GM12874 (cell line): ENCODE results near the gene IRX6.

Source experiments
- TF ChIP-seq, protein P1 (sequence below): IDR thresholded peaks from 2 replicates; pipeline ENCODE4 v1.5.1; 2011; ENCODE audit warnings: low read depth, mild to moderate bottlenecking, control low read depth, low read length, moderate library complexity; ENCODE audit not compliant: insufficient read depth

The IRX6 gene

DNA sequence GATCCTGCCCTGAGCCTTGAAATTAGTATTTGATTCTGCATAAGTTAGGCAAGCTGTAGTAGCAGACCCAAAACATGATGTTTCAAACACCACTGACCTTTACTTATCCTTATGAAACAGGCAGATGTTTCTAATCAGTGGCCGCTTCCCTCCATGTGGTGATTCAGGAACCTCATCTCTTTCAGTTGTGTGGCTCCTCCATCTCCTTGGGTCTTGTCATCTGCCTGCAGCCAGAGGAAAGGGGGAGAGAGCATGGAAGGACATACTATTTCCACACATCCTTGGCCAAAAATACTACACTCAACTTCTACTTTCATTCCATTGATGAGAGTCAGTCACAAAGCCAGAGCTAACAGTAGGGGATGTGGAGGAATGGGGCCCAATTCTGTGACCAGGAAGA is 41.6 kb upstream of the IRX6 start:
- TF ChIP-seq, protein P1, sequence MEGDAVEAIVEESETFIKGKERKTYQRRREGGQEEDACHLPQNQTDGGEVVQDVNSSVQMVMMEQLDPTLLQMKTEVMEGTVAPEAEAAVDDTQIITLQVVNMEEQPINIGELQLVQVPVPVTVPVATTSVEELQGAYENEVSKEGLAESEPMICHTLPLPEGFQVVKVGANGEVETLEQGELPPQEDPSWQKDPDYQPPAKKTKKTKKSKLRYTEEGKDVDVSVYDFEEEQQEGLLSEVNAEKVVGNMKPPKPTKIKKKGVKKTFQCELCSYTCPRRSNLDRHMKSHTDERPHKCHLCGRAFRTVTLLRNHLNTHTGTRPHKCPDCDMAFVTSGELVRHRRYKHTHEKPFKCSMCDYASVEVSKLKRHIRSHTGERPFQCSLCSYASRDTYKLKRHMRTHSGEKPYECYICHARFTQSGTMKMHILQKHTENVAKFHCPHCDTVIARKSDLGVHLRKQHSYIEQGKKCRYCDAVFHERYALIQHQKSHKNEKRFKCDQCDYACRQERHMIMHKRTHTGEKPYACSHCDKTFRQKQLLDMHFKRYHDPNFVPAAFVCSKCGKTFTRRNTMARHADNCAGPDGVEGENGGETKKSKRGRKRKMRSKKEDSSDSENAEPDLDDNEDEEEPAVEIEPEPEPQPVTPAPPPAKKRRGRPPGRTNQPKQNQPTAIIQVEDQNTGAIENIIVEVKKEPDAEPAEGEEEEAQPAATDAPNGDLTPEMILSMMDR, result no peak

DNA sequence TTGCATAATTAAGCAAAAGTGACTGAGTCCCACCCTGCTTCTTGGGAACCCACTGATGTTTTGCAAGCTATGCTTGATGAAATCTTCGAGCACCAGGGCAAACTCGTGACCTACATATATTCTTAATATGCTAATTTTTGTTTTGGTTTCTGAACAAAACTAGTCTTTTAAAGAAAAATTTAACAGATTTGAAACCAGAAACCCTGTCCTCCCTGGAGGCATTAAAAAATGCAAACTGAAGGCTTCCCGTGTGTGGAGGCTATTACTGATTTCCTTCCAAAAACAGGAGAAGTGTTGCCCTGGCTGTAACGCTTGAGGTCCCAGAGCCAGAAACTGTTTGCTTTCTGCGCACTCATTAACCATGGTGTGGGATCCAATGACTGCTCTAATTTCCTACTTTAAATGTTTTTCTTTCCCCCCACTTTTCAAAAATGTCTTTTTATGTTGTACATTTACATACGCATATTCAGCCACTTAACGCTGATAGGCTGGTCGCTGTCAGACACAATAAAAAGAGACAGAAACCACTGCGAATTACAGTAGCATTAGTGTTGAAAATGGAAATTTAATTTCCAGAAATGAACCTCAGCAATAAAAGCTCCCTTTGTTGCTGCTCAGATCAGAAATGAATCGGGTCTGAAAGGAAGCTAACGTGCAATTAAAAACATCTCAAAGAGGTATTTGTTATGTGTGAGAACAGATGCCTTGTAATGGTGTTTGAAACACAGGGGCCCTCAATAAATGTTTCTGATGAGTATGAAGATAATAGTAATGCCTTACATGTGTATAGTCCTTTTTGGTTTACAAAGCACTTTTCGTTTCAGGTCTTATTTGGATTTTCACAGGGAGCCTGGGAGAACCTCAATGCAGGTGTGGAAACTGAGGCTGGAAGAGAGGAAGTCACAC is 39.9 kb upstream of the IRX6 start:
- TF ChIP-seq, protein P1, result no peak

DNA sequence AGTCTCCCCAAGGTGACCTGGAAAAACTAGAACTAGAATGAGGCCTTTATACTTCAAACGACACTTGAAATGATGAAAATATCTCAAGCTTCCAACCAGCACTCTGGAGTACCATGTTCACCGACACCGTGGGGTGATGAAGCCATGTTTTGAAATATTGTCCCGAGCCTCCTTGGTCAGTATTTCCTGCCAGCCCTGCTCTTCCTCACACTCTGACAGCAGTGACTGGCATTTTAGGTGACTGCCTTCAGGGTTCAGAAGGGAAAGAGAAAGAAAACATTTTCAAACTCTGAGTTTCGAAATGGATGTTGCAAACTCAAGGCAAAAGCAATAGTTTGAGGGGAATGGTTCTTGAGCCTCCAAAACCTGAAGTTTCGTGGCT is 39.3 kb upstream of the IRX6 start:
- TF ChIP-seq, protein P1, result no peak

DNA sequence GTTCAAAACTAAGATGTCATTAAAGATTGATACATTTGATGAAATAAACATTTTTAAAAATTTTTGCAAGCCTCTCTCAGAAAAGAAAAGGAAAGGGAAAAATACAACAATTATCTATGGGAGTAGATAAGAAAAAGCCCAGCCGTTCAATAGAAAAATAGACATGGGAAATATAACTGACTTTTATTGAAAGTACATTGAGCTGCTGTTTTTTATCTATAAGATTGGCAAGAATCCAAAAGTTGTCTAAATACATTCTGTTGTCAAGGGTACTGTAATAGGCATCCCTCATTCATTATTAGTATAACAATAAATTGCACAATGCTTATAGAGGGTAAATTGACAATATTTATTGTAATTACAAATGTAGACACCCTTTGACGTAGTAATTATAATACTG is 38.4 kb upstream of the IRX6 start:
- TF ChIP-seq, protein P1, result no peak

DNA sequence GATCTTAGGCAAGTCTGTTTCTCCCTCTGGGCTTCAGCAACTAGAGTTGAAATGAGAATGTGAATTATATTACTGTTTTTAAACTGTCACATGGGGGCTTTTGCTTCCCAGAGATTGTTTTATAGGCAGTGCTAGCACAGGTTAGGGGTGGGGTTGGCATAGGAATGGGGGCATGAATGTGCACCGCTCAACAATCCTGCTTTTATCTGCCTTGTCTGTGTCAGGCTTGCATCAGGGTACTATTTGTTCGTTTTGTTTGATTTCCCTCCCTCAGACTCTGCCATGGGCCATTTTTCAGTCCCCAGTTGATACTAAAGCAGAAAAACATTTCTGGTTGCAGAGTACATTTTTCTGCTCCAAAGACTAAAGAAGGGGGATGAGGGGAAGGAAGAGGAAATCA is 34.6 kb upstream of the IRX6 start:
- TF ChIP-seq, protein P1, result no peak

DNA sequence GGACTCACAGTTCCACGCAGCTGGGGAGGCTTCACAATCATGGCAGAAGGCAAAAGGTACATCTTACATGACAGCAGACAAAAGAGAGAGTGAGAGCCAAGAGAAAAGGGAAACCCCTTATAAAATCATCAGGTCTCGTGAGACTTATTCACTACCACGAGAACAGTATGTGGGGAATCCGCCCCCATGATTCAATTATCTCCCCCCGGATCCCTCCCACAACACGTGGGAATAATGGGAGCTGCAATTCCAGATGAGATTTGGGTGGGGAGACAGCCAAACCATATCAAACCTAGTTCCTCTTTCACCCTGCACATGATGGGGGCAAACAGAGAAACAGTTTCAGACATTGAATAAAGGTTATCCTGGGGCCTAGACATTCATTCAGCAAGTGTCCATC is 32.2 kb upstream of the IRX6 start:
- TF ChIP-seq, protein P1, result no peak

DNA sequence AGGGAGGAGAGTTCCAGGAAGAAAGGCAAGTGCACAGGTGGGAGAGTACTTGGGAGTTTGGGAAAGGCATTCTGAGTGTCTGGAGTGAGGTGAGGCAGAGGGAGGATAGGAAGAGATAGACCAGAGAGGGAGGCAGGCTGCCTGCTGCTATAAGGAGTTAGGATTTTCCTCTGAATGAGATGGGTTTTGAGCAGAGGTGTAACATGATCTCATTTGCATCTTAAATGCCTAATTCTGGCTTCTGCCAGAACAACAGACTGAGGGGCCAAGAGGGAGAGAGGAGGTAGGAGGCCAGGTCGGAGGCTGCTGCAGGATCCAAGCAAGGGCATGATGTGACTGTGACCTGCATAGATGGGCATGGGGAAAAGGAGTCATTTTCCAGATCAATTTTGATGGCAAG is 31.5 kb upstream of the IRX6 start:
- TF ChIP-seq, protein P1, result no peak
